ENCODE results near the gene NRG3.

The NRG3 gene

DNA sequence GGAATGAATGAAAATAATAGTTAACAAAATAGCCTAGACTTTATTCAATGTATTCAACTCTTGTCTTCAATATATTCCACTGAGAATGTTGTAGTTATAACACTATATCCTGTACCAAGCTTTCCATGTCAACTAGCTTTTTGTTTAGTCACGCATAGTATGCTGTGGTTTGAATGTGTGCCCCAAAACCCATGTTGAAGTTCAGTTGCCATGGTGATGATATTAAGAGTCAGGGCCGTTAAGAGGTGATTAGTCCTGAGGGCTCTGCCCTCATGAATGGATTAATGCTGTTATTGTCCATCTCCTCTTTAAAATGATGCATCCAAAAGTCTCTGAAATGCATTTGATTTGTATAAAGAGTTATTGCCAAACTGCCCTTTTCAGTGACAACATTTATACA is 887.6 kb downstream of the NRG3 start (continued):
- TF ChIP-seq, protein P1, sequence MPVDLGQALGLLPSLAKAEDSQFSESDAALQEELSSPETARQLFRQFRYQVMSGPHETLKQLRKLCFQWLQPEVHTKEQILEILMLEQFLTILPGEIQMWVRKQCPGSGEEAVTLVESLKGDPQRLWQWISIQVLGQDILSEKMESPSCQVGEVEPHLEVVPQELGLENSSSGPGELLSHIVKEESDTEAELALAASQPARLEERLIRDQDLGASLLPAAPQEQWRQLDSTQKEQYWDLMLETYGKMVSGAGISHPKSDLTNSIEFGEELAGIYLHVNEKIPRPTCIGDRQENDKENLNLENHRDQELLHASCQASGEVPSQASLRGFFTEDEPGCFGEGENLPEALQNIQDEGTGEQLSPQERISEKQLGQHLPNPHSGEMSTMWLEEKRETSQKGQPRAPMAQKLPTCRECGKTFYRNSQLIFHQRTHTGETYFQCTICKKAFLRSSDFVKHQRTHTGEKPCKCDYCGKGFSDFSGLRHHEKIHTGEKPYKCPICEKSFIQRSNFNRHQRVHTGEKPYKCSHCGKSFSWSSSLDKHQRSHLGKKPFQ (tag by site-specific recombination; IDR thresholded peaks at IDR 0.05), result no peak
- TF ChIP-seq ZNF830 (tag by site-specific recombination; IDR thresholded peaks at IDR 0.05; ENCODE audit: low read depth), result no peak
- no peak for TF ChIP-seq ZNF544 (tag by site-specific recombination; IDR thresholded peaks at IDR 0.05)
- TF ChIP-seq ZSCAN23 (tag by site-specific recombination; IDR thresholded peaks at IDR 0.05), result no peak
- TF ChIP-seq, protein P2, sequence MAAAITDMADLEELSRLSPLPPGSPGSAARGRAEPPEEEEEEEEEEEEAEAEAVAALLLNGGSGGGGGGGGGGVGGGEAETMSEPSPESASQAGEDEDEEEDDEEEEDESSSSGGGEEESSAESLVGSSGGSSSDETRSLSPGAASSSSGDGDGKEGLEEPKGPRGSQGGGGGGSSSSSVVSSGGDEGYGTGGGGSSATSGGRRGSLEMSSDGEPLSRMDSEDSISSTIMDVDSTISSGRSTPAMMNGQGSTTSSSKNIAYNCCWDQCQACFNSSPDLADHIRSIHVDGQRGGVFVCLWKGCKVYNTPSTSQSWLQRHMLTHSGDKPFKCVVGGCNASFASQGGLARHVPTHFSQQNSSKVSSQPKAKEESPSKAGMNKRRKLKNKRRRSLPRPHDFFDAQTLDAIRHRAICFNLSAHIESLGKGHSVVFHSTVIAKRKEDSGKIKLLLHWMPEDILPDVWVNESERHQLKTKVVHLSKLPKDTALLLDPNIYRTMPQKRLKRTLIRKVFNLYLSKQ (tag by site-specific recombination; IDR thresholded peaks at IDR 0.05; ENCODE audit: borderline replicate concordance), result no peak
- no peak for TF ChIP-seq ZIC2 (tag by site-specific recombination; IDR thresholded peaks at IDR 0.05)
- TF ChIP-seq ZNF555 (tag by site-specific recombination; conservative IDR thresholded peaks at IDR 0.05), result no peak

DNA sequence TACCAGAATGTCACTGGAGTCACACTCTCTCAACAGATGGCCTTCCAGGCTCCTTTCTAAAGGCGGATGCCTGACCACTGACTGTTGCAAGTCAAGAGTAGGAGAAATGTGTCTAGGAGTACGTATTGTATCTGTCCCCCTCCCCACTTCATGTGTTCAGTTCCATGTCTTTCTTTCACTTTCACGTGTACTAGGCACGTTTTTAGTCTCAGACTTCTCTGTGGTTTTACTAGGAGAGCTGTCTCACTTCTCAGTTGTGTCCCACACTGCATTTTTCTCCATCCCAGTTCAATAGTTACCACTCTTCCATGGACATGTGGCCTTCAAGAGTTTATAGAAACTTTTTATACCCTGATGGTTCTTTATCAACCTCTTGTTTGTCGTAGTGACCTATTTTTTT is 893.0 kb downstream of the NRG3 start:
- Histone ChIP-seq H3K4me3 (ENCODE audit: low read depth, low read length) (no peak overlapping the region), H3K4me1 (ENCODE audit: control insufficient read depth, insufficient read depth, low read length) (no peaks in the 10 kb centered on the region), H3K27ac (ENCODE audit: extremely low read depth, low read depth, low read length) (no peak overlapping the region), H3K9me3 (ENCODE audit: control insufficient read depth, insufficient read depth, low read depth, low read length) (no peaks in the 10 kb centered on the region), H3K36me3 (ENCODE audit: control insufficient read depth in 2 of 2, insufficient read depth in 1 of 2, low read length in 2 of 2) (no peaks in the 10 kb centered on the region; a peak in 1 of 3 replicates)
- no peak for TF ChIP-seq ZNF366 (tag by site-specific recombination; conservative IDR thresholded peaks at IDR 0.05)
- CTCF ChIA-PET, result no interaction called here
- POLR2A ChIA-PET, result no interaction called here

DNA sequence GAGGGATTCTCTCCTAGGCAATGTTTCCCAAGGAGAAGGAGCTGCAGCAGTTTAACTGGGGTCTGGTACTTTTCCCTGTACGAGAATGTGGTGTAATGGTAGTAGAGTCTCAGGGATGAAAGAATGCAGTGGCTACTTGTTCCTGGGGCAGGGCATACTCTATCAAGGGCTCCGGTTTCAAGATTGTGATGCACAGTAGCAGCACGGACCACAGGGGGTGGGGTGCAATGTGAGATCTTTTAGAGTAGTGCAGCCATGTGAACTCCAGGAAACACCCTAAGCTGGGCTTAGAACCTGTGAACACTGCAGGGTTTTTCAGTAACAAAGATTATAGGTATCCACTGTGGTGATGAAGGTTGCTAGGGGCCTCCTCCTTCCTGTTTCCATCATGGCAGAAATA is 903.9 kb downstream of the NRG3 start:
- no peaks in the 10 kb centered on the region for H3K4me1 ChIP-seq (ENCODE audit: control insufficient read depth, insufficient read depth, low read length)
- no peaks in the 10 kb centered on the region for H3K36me3 ChIP-seq (ENCODE audit: control insufficient read depth in 2 of 2, insufficient read depth in 1 of 2, low read length in 2 of 2)
- no peak overlapping the region for H3K4me3 ChIP-seq (ENCODE audit: low read depth, low read length)
- POLR2A ChIA-PET, result no interaction called here
- H3K27ac ChIP-seq (ENCODE audit: extremely low read depth, low read depth, low read length), result no peak overlapping the region
- CTCF ChIA-PET, result interaction anchor here (0.7 kb wide), 1 partner anchor 17 kb away, joined by 3 read pairs; no protein-coding TSS in a partner anchor
- TF ChIP-seq SCRT2 (tag by site-specific recombination; IDR thresholded peaks at IDR 0.05), result no peak
- no peak for TF ChIP-seq ZNF433 (tag by site-specific recombination; IDR thresholded peaks at IDR 0.05; ENCODE audit: low read depth)
- TF ChIP-seq ZNF404 (tag by site-specific recombination; IDR thresholded peaks at IDR 0.05), result no peak
- no peak for TF ChIP-seq ZNF624 (tag by site-specific recombination; IDR thresholded peaks at IDR 0.05)
- no peak for TF ChIP-seq ZNF274 (IDR thresholded peaks at IDR 0.05; ENCODE audit: low read length)
- no peak for TF ChIP-seq ZNF274 (tag by site-specific recombination; IDR thresholded peaks at IDR 0.05; ENCODE audit: borderline replicate concordance)
- TF ChIP-seq ZNF350 (tag by site-specific recombination; IDR thresholded peaks at IDR 0.05), result no peak
- TF ChIP-seq ZNF768 (tag by site-specific recombination; IDR thresholded peaks at IDR 0.05), result no peak
- TF ChIP-seq, protein P3, sequence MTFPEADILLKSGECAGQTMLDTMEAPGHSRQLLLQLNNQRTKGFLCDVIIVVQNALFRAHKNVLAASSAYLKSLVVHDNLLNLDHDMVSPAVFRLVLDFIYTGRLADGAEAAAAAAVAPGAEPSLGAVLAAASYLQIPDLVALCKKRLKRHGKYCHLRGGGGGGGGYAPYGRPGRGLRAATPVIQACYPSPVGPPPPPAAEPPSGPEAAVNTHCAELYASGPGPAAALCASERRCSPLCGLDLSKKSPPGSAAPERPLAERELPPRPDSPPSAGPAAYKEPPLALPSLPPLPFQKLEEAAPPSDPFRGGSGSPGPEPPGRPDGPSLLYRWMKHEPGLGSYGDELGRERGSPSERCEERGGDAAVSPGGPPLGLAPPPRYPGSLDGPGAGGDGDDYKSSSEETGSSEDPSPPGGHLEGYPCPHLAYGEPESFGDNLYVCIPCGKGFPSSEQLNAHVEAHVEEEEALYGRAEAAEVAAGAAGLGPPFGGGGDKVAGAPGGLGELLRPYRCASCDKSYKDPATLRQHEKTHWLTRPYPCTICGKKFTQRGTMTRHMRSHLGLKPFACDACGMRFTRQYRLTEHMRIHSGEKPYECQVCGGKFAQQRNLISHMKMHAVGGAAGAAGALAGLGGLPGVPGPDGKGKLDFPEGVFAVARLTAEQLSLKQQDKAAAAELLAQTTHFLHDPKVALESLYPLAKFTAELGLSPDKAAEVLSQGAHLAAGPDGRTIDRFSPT (tag by site-specific recombination; IDR thresholded peaks at IDR 0.05), result no peak
- TF ChIP-seq, protein P4, sequence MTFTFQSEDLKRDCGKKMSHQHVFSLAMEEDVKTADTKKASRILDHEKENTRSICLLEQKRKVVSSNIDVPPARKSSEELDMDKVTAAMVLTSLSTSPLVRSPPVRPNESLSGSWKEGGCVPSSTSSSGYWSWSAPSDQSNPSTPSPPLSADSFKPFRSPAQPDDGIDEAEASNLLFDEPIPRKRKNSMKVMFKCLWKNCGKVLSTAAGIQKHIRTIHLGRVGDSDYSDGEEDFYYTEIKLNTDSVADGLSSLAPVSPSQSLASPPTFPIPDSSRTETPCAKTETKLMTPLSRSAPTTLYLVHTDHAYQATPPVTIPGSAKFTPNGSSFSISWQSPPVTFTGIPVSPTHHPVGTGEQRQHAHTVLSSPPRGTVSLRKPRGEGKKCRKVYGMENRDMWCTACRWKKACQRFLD (tag by site-specific recombination; IDR thresholded peaks at IDR 0.05), result no peak
- no peaks in the 10 kb centered on the region for H3K9me3 ChIP-seq (ENCODE audit: control insufficient read depth, insufficient read depth, low read depth, low read length)

All from HEK293 (cell line).